Measurements from ENCODE around the gene USP10. TPM values are rescaled to one million over a fixed set of nuclear protein-coding genes. Genes with fewer than 3 reads are reported as not detected.

Gene USP10
- total and polyA plus RNA-seq, 12 donors = 17.5 to 82.9 (median 62.8) TPM

DNA sequence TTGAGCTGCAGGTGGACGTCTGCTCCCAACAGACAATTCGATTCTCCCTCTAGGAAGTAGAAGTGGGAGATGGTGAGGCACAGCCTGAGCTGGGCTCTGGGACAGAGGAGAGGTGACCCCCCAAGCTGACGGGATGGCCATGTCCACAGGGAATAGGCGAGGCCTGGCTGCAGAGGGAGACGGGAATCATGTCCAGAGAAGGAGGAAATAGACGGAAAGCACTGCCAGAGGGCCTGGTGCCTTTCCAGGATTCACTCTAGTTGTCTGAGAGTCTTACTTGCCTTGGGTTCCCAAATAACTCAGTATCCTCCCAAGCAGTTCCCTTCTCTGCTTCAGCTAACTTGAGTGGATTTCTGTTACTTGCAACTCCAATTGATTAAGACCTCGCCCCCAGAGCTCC, 115.7 kb downstream of the USP10 start:
- Histone ChIP-seq H3K9me3 (no peaks in the 10 kb centered on the region), H3K27me3 (peaks cover 0 to 14% (median 4%) of the 10 kb centered on the region in 7 donors), H3K4me3 (no peak overlapping the region), H3K27ac (peak overlapping the region in 1 of 10 donors; percentile 36), H3K36me3 (no peaks in the 10 kb centered on the region), H3K4me1 (peaks cover 0 to 24% (median 7%) of the 10 kb centered on the region in 9 donors)
- TF ChIP-seq, protein P1, sequence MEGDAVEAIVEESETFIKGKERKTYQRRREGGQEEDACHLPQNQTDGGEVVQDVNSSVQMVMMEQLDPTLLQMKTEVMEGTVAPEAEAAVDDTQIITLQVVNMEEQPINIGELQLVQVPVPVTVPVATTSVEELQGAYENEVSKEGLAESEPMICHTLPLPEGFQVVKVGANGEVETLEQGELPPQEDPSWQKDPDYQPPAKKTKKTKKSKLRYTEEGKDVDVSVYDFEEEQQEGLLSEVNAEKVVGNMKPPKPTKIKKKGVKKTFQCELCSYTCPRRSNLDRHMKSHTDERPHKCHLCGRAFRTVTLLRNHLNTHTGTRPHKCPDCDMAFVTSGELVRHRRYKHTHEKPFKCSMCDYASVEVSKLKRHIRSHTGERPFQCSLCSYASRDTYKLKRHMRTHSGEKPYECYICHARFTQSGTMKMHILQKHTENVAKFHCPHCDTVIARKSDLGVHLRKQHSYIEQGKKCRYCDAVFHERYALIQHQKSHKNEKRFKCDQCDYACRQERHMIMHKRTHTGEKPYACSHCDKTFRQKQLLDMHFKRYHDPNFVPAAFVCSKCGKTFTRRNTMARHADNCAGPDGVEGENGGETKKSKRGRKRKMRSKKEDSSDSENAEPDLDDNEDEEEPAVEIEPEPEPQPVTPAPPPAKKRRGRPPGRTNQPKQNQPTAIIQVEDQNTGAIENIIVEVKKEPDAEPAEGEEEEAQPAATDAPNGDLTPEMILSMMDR (IDR thresholded peaks at IDR 0.05) = no peak
- no peak for ATAC-seq
- DNase-seq = peak in 1 of 2 donors; percentile 28
- 57% methylated on average over 7 of the region's 7 CpGs for WGBS, 2 donors
- intact Hi-C loops (cut with DNase I) = no loop called here

DNA sequence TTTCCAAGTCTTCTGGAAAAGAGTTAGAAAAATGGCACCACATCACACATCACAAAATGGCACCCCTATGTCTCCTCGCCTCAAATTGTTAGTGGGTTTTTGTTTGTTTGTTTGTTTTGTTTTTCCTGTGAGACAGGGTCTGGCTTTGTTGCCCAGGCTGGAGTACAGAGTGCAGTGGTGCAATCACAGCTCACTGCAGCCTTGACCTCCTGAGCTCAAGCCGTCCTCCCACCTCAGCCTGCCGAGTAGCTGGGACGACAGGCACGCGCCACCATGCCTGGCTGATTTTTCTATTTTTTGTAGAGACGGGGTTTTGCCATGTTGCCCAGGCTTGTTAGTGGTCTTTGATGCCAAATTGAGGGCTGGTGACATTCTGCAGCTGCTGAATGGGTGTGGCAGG, 116.2 kb downstream of the USP10 start:
- intact Hi-C loops (cut with DNase I) = no loop called here
- no peaks in the 10 kb centered on the region for H3K9me3 ChIP-seq
- 85 to 89% methylated on average over 7 of the region's 7 CpGs for WGBS, 2 donors
- H3K27me3 ChIP-seq = peaks cover 0 to 20% (median 8%) of the 10 kb centered on the region in 7 donors
- TF ChIP-seq, protein P1 (IDR thresholded peaks at IDR 0.05) = no peak
- no peaks in the 10 kb centered on the region for H3K36me3 ChIP-seq
- H3K4me3 ChIP-seq = no peak overlapping the region
- no peak for ATAC-seq
- DNase-seq = no peak
- peak overlapping the region in 1 of 10 donors; percentile 36 for H3K27ac ChIP-seq
- peaks cover 0 to 24% (median 8%) of the 10 kb centered on the region in 9 donors for H3K4me1 ChIP-seq

DNA sequence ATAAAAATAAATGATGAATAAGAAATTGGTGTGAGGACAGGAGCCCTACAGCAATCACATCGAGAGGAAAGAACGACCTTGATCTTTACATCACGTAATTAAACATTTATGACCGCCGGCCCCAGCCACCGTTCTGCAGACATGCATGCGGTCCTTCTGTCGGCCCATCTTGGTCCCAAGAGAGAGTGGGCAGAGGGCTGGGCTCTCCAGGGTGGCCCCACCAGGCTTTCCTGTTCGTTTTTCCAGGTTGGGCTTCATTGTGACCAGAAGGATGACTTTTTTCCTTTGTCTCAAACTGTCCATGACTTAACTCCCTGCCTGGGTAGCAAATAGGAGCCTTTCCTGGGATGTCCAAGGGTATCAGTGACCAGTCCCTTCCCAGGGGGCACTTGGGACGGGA, 116.7 kb downstream of the USP10 start:
- peaks cover 0 to 22% (median 8%) of the 10 kb centered on the region in 9 donors for H3K4me1 ChIP-seq
- H3K36me3 ChIP-seq = no peaks in the 10 kb centered on the region
- ATAC-seq (no peak), DNase-seq (no peak)
- intact Hi-C loops (cut with DNase I) = no loop called here
- TF ChIP-seq, protein P1 (IDR thresholded peaks at IDR 0.05) = no peak
- H3K27ac ChIP-seq = no peak overlapping the region
- H3K9me3 ChIP-seq = no peaks in the 10 kb centered on the region
- 82 to 85% methylated on average over 10 of the region's 10 CpGs for WGBS, 2 donors
- H3K27me3 ChIP-seq = peaks cover 0 to 21% (median 9%) of the 10 kb centered on the region in 7 donors
- H3K4me3 ChIP-seq = no peak overlapping the region

DNA sequence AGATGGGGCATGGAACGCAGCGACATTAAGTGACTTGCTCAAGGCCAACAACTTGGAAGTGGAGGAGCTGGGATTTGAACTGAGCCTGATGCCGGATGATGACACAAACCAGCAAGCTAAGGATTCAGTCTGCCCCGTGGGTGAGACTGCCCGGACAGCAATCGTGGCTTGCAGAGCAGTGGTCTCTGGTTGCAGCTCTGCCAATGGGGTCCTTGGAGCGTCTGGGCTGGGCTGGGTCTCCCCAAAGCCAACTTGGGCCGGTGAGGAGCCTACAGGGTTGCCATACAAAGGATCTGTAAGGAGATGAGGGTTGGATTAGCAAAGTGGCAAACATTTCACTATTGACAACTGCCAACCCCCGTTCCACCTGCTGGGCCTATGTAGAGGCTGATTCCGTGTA, 117.4 kb downstream of the USP10 start:
- ATAC-seq (no peak), DNase-seq (no peak)
- no peaks in the 10 kb centered on the region for H3K36me3 ChIP-seq
- H3K4me3 ChIP-seq = no peak overlapping the region
- peaks cover 0 to 21% (median 9%) of the 10 kb centered on the region in 7 donors for H3K27me3 ChIP-seq
- peaks cover 0 to 27% (median 13%) of the 10 kb centered on the region in 9 donors for H3K4me1 ChIP-seq
- no peak overlapping the region for H3K27ac ChIP-seq
- TF ChIP-seq, protein P1 (IDR thresholded peaks at IDR 0.05) = no peak
- no peaks in the 10 kb centered on the region for H3K9me3 ChIP-seq
- WGBS, 2 donors = 91 to 93% methylated on average over 10 of the region's 10 CpGs
- intact Hi-C loops (cut with DNase I) = no loop called here

All from heart right ventricle (tissue), 16 donors.